ENCODE data around the gene KCMF1.

The KCMF1 gene

GRCh38 chr2:85022232-85022631 lies 51.3 kb downstream of the KCMF1 start:
- Histone ChIP-seq H3K4me3 (ENCODE audit: insufficient read depth, low read length, poor library complexity, severe bottlenecking) (no peak overlapping the region), H3K4me2 (ENCODE audit: low read depth, low read length, poor library complexity, severe bottlenecking) (no peak overlapping the region), H3K9ac (ENCODE audit: low read length) (no peak overlapping the region), H3K27me3 (ENCODE audit: low read length) (no peaks in the 10 kb centered on the region), H3K79me2 (ENCODE audit: insufficient read depth, low read length) (peaks cover 93% of the 10 kb centered on the region), H3K27ac (ENCODE audit: low read depth, low read length) (no peak overlapping the region), H3K36me3 (ENCODE audit: low read length) (no peaks in the 10 kb centered on the region), H4K20me1 (ENCODE audit: low read depth, low read length) (peaks cover 28% of the 10 kb centered on the region), H3K9me2 (replicated peaks; ENCODE audit: insufficient read depth, low read length) (no peaks in the 10 kb centered on the region), H2AFZ (ENCODE audit: low read depth, low read length, severe bottlenecking) (no peak overlapping the region), H3F3A (ENCODE audit: insufficient read depth) (no peaks in the 10 kb centered on the region), H3K9me3 (ENCODE audit: insufficient read depth, low read length) (no peaks in the 10 kb centered on the region)
- TF ChIP-seq EZH2phosphoT487 (conservative IDR thresholded peaks at IDR 0.05; ENCODE audit: low read length): no peak
- TF ChIP-seq, protein P1, sequence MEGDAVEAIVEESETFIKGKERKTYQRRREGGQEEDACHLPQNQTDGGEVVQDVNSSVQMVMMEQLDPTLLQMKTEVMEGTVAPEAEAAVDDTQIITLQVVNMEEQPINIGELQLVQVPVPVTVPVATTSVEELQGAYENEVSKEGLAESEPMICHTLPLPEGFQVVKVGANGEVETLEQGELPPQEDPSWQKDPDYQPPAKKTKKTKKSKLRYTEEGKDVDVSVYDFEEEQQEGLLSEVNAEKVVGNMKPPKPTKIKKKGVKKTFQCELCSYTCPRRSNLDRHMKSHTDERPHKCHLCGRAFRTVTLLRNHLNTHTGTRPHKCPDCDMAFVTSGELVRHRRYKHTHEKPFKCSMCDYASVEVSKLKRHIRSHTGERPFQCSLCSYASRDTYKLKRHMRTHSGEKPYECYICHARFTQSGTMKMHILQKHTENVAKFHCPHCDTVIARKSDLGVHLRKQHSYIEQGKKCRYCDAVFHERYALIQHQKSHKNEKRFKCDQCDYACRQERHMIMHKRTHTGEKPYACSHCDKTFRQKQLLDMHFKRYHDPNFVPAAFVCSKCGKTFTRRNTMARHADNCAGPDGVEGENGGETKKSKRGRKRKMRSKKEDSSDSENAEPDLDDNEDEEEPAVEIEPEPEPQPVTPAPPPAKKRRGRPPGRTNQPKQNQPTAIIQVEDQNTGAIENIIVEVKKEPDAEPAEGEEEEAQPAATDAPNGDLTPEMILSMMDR (IDR thresholded peaks at IDR 0.05; ENCODE audit: insufficient read depth, low read length, poor library complexity, severe bottlenecking): no peak

GRCh38 chr2:85024372-85025047 lies 53.5 kb downstream of the KCMF1 start:
- Histone ChIP-seq H3K4me3 (ENCODE audit: insufficient read depth, low read length, poor library complexity, severe bottlenecking) (no peak overlapping the region), H3K9me2 (replicated peaks; ENCODE audit: insufficient read depth, low read length) (no peaks in the 10 kb centered on the region), H3K79me2 (ENCODE audit: insufficient read depth, low read length) (peaks cover 79% of the 10 kb centered on the region), H3F3A (ENCODE audit: insufficient read depth) (no peaks in the 10 kb centered on the region), H4K20me1 (ENCODE audit: low read depth, low read length) (peaks cover 11% of the 10 kb centered on the region; the same call in 1 of the 2 replicates), H2AFZ (ENCODE audit: low read depth, low read length, severe bottlenecking) (no peak overlapping the region), H3K9me3 (ENCODE audit: insufficient read depth, low read length) (no peaks in the 10 kb centered on the region), H3K27me3 (ENCODE audit: low read length) (no peaks in the 10 kb centered on the region), H3K36me3 (ENCODE audit: low read length) (peaks cover 2% of the 10 kb centered on the region; the same call in 1 of the 2 replicates), H3K9ac (ENCODE audit: low read length) (no peak overlapping the region), H3K4me2 (ENCODE audit: low read depth, low read length, poor library complexity, severe bottlenecking) (no peak overlapping the region), H3K27ac (ENCODE audit: low read depth, low read length) (no peak overlapping the region)
- TF ChIP-seq, protein P1 (IDR thresholded peaks at IDR 0.05; ENCODE audit: insufficient read depth, low read length, poor library complexity, severe bottlenecking): no peak
- TF ChIP-seq EZH2phosphoT487 (conservative IDR thresholded peaks at IDR 0.05; ENCODE audit: low read length): no peak

DNA sequence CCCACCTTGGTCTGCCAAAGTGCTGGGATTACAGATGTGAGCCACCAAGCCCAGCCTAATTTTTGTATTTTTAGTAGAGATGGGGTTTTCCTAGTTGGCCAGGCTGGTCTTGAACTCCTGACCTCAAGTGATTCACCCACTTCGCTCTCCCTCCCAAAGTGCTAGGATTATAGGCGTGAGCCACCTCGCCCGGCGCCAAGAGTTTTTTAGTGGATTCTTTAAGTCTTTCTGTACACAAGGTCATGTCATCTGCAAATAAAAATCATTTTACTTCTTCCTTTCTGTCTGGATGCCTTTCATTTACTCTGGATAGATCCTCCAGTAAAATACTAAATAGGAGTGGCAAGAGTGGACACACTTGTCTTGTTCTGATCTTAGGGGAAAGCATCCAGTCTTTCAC lies 61.7 kb downstream of the KCMF1 start:
- no peak for TF ChIP-seq EZH2phosphoT487 (conservative IDR thresholded peaks at IDR 0.05; ENCODE audit: low read length)
- TF ChIP-seq, protein P1 (IDR thresholded peaks at IDR 0.05; ENCODE audit: insufficient read depth, low read length, poor library complexity, severe bottlenecking): no peak
- Histone ChIP-seq H3K79me2 (ENCODE audit: insufficient read depth, low read length) (peaks cover 31% of the 10 kb centered on the region), H3K27me3 (ENCODE audit: low read length) (no peaks in the 10 kb centered on the region), H3K36me3 (ENCODE audit: low read length) (peaks cover 22% of the 10 kb centered on the region; the same call in 1 of the 2 replicates), H2AFZ (ENCODE audit: low read depth, low read length, severe bottlenecking) (no peak overlapping the region), H3K4me2 (ENCODE audit: low read depth, low read length, poor library complexity, severe bottlenecking) (no peak overlapping the region), H3K27ac (ENCODE audit: low read depth, low read length) (no peak overlapping the region), H3K9ac (ENCODE audit: low read length) (no peak overlapping the region), H3K4me3 (ENCODE audit: insufficient read depth, low read length, poor library complexity, severe bottlenecking) (no peak overlapping the region), H3F3A (ENCODE audit: insufficient read depth) (no peaks in the 10 kb centered on the region), H3K9me2 (replicated peaks; ENCODE audit: insufficient read depth, low read length) (no peaks in the 10 kb centered on the region), H4K20me1 (ENCODE audit: low read depth, low read length) (peaks cover 5% of the 10 kb centered on the region; the same call in 1 of the 2 replicates), H3K9me3 (ENCODE audit: insufficient read depth, low read length) (no peaks in the 10 kb centered on the region)
